ENCODE measurements around the gene C20orf204. TPM values are rescaled to one million over a fixed set of nuclear protein-coding genes. Genes with fewer than 3 reads are reported as not detected.

C20orf204 gene
- total and polyA plus RNA-seq, 9 of the 15 experiments (the other 6 are each of a cell fraction or from before 2014, with no cell fraction given), result 0.11 to 1.1 (median 0.36) TPM; not detected in 2

DNA sequence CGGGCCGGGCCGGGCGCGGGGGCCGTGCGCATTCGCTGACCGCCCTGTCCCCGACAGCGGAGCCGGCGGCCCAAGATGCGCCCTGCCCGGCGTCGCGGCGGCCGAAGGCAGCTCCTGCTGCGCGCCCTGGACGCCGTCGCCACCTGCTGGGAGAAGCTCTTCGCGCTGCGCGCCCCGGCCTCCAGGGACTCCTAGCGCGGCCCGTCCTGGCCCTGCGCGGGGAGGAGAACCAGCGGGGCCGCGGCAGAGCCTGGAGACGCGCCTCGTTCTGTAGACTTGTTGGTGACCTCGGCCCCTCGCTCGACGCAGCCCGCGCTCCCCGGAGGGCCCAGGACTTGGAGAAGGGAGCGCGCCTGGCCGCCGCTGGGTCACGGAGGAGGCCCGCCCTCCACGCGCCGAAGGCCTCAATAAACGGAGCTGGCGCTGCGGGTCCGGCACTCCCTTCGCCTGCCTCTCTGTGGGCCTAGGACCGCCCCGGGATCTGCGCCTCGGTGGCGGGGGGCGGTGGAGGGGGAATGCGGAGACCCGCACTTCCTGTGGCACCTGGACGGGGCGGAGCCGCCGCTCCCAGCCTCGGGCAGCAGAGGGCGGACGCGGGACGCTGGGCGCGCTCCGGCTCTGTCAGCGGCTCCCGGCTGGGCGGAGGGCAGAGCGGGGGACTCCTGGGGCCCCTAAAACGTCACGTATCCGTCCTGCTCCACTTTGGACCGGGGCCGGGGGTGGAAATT, 2.7 kb downstream of the C20orf204 start (continued):
- TF ChIP-seq NR2C2 (CRISPR knock-in tag; IDR thresholded peaks at IDR 0.05) (no peak), NR2C2 (tag; IDR thresholded peaks at IDR 0.05) (peak; percentile 51; the same call in 1 of the 2 replicates), ZBTB7A (IDR thresholded peaks at IDR 0.05; ENCODE audit: borderline replicate concordance, control insufficient read depth, low read depth, low read length) (peak; percentile 89), CREB1 (IDR thresholded peaks at IDR 0.05) (peak; percentile 32; the same call in 1 of the 2 replicates), CREB1 (CRISPR knock-in tag; IDR thresholded peaks at IDR 0.05) (peak; percentile 60; the same call in 1 of the 2 replicates), POLR2A (conservative IDR thresholded peaks at IDR 0.05) (peak; percentile 37; the same call in 1 of the 2 replicates), MYC (IDR thresholded peaks at IDR 0.05; ENCODE audit: low read depth, low read length) (0 out of 2 replicates have a peak, but pooled peaks have one; percentile 26), MYC (CRISPR knock-in tag; IDR thresholded peaks at IDR 0.05; ENCODE audit: borderline replicate concordance, low read depth) (no peak), SMC3 (conservative IDR thresholded peaks at IDR 0.05; ENCODE audit: insufficient read depth, low read depth, low read length) (peak; percentile 40), RBBP5 (IDR thresholded peaks at IDR 0.05; ENCODE audit: borderline replicate concordance, insufficient read depth, low read length, poor library complexity, severe bottlenecking) (peak; percentile 43), FOXM1 (IDR thresholded peaks at IDR 0.05; ENCODE audit: low read depth) (no peak), FOXM1 (CRISPR knock-in tag; IDR thresholded peaks at IDR 0.05; ENCODE audit: low read depth) (peak; percentile 33; the same call in 1 of the 2 replicates), ZNF224 (CRISPR knock-in tag; IDR thresholded peaks at IDR 0.05) (0 out of 2 replicates have a peak, but pooled peaks have one; percentile 54), GABPB2 (CRISPR knock-in tag; conservative IDR thresholded peaks at IDR 0.05) (no peak), PRMT5 (CRISPR knock-in tag; IDR thresholded peaks at IDR 0.05) (peak; percentile 67; the same call in 1 of the 2 replicates), ZNF12 (CRISPR knock-in tag; IDR thresholded peaks at IDR 0.05) (0 out of 2 replicates have a peak, but pooled peaks have one; percentile 3), RAD21 (CRISPR knock-in tag; conservative IDR thresholded peaks at IDR 0.05 in 1 of 2, IDR thresholded peaks at IDR 0.05 in 1 of 2) (peak; percentile 60 to 73), ZNF408 (CRISPR knock-in tag; IDR thresholded peaks at IDR 0.05; ENCODE audit: low read depth) (no peak), NONO (IDR thresholded peaks at IDR 0.05; ENCODE audit: low read depth in 2 of 2, low read length in 1 of 2) (0 out of 4 replicates have a peak, but pooled peaks of 1 of the 2 experiments have one; percentile 65), KDM4B (IDR thresholded peaks at IDR 0.05; ENCODE audit: borderline replicate concordance in 2 of 2, low read depth in 1 of 2) (peak in 1 of 2 experiments; percentile 16; a peak in 1 of 4 replicates)
- TF ChIP-seq, protein P1, sequence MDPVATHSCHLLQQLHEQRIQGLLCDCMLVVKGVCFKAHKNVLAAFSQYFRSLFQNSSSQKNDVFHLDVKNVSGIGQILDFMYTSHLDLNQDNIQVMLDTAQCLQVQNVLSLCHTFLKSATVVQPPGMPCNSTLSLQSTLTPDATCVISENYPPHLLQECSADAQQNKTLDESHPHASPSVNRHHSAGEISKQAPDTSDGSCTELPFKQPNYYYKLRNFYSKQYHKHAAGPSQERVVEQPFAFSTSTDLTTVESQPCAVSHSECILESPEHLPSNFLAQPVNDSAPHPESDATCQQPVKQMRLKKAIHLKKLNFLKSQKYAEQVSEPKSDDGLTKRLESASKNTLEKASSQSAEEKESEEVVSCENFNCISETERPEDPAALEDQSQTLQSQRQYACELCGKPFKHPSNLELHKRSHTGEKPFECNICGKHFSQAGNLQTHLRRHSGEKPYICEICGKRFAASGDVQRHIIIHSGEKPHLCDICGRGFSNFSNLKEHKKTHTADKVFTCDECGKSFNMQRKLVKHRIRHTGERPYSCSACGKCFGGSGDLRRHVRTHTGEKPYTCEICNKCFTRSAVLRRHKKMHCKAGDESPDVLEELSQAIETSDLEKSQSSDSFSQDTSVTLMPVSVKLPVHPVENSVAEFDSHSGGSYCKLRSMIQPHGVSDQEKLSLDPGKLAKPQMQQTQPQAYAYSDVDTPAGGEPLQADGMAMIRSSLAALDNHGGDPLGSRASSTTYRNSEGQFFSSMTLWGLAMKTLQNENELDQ (CRISPR knock-in tag; IDR thresholded peaks at IDR 0.05; ENCODE audit: borderline replicate concordance), result no peak
- TF ChIP-seq, protein P2, sequence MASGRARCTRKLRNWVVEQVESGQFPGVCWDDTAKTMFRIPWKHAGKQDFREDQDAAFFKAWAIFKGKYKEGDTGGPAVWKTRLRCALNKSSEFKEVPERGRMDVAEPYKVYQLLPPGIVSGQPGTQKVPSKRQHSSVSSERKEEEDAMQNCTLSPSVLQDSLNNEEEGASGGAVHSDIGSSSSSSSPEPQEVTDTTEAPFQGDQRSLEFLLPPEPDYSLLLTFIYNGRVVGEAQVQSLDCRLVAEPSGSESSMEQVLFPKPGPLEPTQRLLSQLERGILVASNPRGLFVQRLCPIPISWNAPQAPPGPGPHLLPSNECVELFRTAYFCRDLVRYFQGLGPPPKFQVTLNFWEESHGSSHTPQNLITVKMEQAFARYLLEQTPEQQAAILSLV (tag; IDR thresholded peaks at IDR 0.05), result no peak
- TF ChIP-seq, protein P3, sequence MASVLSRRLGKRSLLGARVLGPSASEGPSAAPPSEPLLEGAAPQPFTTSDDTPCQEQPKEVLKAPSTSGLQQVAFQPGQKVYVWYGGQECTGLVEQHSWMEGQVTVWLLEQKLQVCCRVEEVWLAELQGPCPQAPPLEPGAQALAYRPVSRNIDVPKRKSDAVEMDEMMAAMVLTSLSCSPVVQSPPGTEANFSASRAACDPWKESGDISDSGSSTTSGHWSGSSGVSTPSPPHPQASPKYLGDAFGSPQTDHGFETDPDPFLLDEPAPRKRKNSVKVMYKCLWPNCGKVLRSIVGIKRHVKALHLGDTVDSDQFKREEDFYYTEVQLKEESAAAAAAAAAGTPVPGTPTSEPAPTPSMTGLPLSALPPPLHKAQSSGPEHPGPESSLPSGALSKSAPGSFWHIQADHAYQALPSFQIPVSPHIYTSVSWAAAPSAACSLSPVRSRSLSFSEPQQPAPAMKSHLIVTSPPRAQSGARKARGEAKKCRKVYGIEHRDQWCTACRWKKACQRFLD (CRISPR knock-in tag; IDR thresholded peaks at IDR 0.05), result no peak
